Left lung (tissue), 10 donors: ENCODE results near the gene ASB1. TPM values are rescaled to one million over a fixed set of nuclear protein-coding genes. Genes with fewer than 3 reads are reported as not detected.

ENCODE experiments used
- ATAC-seq: fragments of 200-7000 bp; cut with Tn5 transposase; one replicate; pipeline ENCODE4 v1.9.1; 2020; ENCODE audit warnings: moderate library complexity
- DNase-seq, 4 donors: peaks; one replicate each; pipeline ENCODE4 v3.0.0-alpha.2; 2013 to 2020
- H3K27ac ChIP-seq, 2 donors: fragments of 200-600 bp; sonication (generic) in 1 of 2; one replicate each; pipeline versions ENCODE4 v1.5.0 to v1.8.0; 2020 to 2021
- H3K27me3 ChIP-seq, 2 donors: fragments of 200-600 bp; sonication (generic) in 1 of 2; one replicate each; pipeline versions ENCODE4 v1.5.0 to v1.8.0; 2020 to 2021
- H3K36me3 ChIP-seq, 2 donors: fragments of 200-600 bp; sonication (generic) in 1 of 2; one replicate each; pipeline versions ENCODE4 v1.5.0 to v1.8.0; 2020 to 2021
- H3K4me1 ChIP-seq, 2 donors: fragments of 200-600 bp; one replicate each; pipeline ENCODE4 v1.8.0; 2021
- H3K4me3 ChIP-seq, 2 donors: fragments of 200-600 bp; sonication (generic) in 1 of 2; one replicate each; pipeline versions ENCODE4 v1.5.0 to v1.8.0; 2020 to 2021; ENCODE audit warnings: mild to moderate bottlenecking in 1 of 2
- H3K9me3 ChIP-seq, 2 donors: fragments of 200-600 bp; sonication (generic) in 1 of 2; one replicate each; pipeline versions ENCODE4 v1.5.0 to v1.8.0; 2020 to 2021
- CTCF ChIP-seq, 2 donors: fragments of 200-600 bp; sonication (generic) in 1 of 2; IDR thresholded peaks; one replicate each; pipeline versions ENCODE4 v1.5.0 to v1.8.0; 2021; ENCODE audit warnings: antibody characterized with exemption in 2 of 2
- intact Hi-C, 2 donors: fragments of 100-400 bp; cut with DNase I; formaldehyde crosslinking; loops; one replicate each; pipeline versions ENCODE4 v1.11.2 to v1.14.2; 2022
- polyA plus RNA-seq, 6 donors: library from polyadenylated mRNA; unstranded; fragments of 120-200 nt; gene quantifications; one replicate each; pipeline ENCODE4 v1.2.1, GENCODE V29; 2013; ENCODE audit not compliant: insufficient read length in 6 of 6
- total RNA-seq, 2 donors: library from RNA; stranded (reverse); fragmentation: NEBNext Ultra II Directional; extraction: Animal tissue kit (Norgen Biotek cat#: 25700); gene quantifications; one replicate each; pipeline ENCODE4 v1.2.1, GENCODE V29; 2021
- donor health status: DM: no; HTN: yes; CAD: no.
- donor health status: DM: no; HTN: no; CAD: no.

ASB1 gene
- total and polyA plus RNA-seq, 8 donors = 16.6 to 33.4 (median 27.4) TPM

DNA sequence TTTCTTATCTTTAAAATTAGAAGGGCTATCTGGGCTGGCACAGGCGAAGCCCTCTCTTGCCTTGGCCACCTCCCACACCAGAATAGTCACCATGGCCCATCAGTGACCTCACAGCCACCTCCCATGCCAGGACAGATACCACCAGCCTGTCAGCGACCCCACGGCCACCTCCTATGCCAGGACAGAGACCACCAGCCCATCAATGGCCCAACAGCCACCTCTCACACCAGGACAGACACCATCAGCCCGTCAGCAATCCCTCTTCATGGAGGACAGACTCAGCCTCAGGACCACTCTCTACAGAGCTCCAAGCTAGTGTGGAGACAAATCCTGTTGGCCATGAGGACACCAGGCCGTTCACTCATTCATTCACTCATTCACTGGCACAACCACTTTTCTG is 74.6 kb downstream of the ASB1 start:
- no peak for ATAC-seq
- H3K27me3 ChIP-seq = no peaks in the 10 kb centered on the region
- no peak for DNase-seq
- H3K36me3 ChIP-seq = no peaks in the 10 kb centered on the region
- H3K9me3 ChIP-seq = no peaks in the 10 kb centered on the region
- no peaks in the 10 kb centered on the region for H3K4me1 ChIP-seq
- no peak for TF ChIP-seq CTCF (IDR thresholded peaks at IDR 0.05)
- intact Hi-C loops = no loop called here
- no peak overlapping the region for H3K4me3 ChIP-seq
- no peak overlapping the region for H3K27ac ChIP-seq

Other genes with a start within 250 kb of the ASB1 start
- gene ILKAP, start 223.2 kb upstream of the ASB1 start, total RNA-seq = 10 to 100 TPM; 30.6 to 40.5 TPM
- gene ILKAP, start 223.2 kb upstream of the ASB1 start, polyA plus RNA-seq = 10 to 100 TPM; 43.2 to 57.3 (median 47.7) TPM
- 1 to 10 TPM; 7.6 to 8.8 TPM for gene HES6, start 186.9 kb upstream of the ASB1 start, total RNA-seq
- gene HES6, start 186.9 kb upstream of the ASB1 start, polyA plus RNA-seq = 1 to 10 TPM; 2.9 to 5.2 (median 4.4) TPM
- gene PER2, start 138.3 kb upstream of the ASB1 start, total RNA-seq = 10 to 100 TPM in 1 of 2 donors, 1 to 10 TPM in 1; 7.7 to 14.2 TPM
- gene PER2, start 138.3 kb upstream of the ASB1 start, polyA plus RNA-seq = 10 to 100 TPM in 1 of 6 donors, 1 to 10 TPM in 5; 8.3 to 10.1 (median 8.8) TPM
- gene TRAF3IP1, start 106.4 kb upstream of the ASB1 start, total RNA-seq = 10 to 100 TPM; 11.6 to 21.2 TPM
- gene TRAF3IP1, start 106.4 kb upstream of the ASB1 start, polyA plus RNA-seq = 10 to 100 TPM; 17.8 to 22.6 (median 19.7) TPM